Stimulated activated CD4-positive, alpha-beta T cell treated with anti-CD3 and anti-CD28 coated beads, Interleukin-12 subunit alpha, Interleukin-12 subunit beta, amount 100 ng/mL, for 4 hours (primary cell): Measurements from ENCODE around the gene RPAP3.

ENCODE experiments used
- DNase-seq: peaks from one replicate; pipeline ENCODE4 v3.0.0-alpha.2; 2020

The RPAP3 gene, protein sequence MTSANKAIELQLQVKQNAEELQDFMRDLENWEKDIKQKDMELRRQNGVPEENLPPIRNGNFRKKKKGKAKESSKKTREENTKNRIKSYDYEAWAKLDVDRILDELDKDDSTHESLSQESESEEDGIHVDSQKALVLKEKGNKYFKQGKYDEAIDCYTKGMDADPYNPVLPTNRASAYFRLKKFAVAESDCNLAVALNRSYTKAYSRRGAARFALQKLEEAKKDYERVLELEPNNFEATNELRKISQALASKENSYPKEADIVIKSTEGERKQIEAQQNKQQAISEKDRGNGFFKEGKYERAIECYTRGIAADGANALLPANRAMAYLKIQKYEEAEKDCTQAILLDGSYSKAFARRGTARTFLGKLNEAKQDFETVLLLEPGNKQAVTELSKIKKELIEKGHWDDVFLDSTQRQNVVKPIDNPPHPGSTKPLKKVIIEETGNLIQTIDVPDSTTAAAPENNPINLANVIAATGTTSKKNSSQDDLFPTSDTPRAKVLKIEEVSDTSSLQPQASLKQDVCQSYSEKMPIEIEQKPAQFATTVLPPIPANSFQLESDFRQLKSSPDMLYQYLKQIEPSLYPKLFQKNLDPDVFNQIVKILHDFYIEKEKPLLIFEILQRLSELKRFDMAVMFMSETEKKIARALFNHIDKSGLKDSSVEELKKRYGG

DNA sequence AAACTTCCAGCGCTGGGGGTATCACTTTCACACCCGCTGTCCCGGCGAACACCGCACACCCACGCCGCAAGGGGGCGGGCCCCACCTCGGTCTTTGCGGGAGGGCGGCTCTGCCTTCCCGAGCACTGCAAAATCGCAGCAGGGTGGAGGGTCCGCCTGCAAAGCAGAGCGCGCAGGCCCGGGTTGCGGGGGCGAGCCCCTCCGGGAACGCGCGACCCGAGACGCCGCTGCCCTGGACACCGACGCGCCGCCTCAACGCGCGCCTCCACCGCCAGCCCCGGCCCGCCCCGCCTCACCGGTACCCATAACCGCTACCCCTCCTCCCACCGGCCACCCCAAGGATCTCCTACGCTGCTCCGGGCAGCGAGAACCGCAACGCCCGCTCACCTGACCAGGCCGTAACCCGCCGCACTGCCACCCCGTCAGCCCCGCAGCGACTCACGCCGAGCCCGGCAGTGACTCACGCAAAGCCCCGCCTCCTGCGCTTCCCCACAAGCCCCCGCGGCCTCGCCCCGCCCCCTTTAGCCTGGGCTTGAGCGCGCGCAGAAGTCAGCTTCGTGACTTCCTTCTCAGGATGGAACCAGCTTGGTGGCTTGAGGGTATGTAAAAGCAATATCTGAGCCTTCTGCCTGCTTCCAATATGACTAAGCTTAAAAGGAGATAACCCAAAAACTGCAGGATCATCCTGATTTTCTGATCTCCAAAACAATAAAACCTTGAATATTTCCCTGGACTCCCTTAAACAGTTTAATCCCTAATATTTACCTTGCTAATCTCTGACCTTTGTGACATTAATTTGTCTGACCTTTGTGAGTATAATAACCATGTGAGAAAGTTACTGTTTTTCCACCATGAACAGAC lies at the start of gene RPAP3:
Gene RPAP3, minus strand, starts transcription at position 465 of the 860 bp plus-strand sequence. CDS start 3,190 bp downstream, outside the sequence.
- DNase-seq: peak; percentile 99

DNA sequence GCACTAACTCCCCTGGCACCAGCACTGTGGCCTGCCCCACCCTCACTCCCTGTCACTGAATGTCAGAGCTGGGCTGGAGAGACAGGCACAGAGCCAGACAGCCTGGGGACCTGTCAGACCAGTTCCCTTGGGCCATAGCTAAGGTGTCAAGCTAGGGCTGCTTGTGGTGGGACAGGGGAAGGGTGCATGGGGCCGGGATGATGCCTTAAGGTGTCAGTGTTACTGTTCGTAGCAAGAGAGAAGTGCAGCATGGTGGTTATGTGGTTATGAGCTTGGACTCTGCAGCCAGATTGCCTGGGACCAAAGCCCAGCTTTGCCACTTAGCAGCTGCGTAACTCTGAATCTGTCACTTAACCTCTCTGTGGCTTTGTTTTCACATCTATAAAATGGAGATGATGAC lies 49.1 kb upstream of the RPAP3 start:
- DNase-seq: no peak

DNA sequence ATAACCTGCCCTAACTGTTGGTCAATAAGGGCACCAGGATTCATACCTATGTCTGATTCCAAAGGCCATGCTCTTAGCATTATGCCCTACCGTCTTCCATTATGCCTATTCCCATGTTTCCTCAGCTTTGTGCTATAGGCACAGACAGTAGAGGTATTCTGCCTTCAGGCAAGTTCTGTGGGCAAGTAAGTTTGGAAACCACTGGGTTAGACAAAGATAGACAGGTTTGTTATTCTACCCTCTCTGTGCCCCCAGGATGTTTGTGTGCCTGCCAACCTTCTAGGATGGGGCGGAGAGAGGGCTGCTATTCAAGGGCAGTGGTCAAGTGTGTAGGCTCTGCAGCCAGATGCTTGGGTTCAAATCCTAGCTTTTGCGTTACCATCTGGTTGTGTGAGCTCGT lies 48.3 kb upstream of the RPAP3 start:
- no peak for DNase-seq

DNA sequence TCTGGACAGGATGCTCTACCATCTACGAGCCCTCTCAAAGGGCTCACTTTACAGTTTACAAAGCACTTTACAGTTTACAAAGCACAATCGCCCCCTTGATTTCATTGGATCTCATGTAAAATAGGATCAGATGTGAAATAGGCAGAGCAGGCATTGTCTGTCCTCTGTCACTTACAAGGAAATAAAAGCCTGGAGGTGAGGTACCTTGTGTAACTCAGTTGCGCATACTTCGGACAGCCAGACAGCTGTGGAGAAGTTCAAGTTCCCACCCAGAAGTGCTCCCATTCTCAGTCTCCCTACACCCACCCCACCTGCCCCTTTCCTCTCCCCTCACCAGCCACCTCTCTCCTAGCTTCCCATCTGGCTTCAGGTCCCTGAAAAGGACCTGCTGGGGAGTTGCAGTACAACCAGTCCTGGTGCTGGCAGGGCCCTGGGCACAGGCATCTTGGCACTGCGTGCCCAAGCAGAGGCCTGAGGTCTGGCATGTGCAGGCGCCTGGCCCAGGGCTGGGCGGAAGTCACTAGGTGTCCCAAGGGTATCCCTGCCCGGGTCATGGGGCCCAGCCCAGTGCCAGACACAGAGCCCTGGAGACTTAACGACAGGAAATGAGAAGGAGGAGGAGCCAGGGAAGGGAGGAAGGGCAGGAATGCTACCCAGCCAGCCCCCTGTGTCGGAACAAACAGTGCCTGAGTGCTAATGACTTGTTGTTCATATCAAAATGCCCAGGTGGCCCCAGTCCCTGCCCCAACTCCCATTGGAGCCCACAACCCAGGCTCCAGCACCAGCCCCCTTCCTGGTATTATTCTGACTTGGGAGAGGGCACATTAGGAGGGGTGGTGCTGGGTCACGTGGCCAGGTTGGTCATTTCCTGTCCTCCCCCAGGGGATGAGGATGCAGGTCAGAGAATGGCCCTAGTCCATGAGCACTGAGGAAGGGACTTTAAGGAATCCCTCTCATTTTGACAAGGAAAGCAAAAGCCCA lies 47.5 kb upstream of the RPAP3 start:
- DNase-seq: no peak

DNA sequence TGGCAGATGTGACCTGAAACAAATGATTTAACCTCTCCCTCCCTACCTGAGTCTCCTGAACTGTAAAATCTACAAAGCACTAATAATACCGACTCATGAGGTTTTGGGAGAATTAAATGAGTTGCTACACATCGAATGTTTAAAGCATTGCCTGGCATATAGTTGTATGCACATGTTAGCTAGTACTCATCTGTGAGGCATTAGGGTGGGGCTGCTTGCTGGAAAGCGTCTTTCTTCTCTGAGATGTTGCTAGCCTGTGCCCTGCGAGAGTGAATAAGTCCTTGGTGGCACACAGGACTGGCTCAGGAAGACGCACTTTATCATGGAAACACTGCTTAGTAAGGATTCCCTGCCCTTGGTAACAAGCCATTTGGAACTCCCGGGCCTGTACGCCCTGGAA lies 46.7 kb upstream of the RPAP3 start:
- no peak for DNase-seq

DNA sequence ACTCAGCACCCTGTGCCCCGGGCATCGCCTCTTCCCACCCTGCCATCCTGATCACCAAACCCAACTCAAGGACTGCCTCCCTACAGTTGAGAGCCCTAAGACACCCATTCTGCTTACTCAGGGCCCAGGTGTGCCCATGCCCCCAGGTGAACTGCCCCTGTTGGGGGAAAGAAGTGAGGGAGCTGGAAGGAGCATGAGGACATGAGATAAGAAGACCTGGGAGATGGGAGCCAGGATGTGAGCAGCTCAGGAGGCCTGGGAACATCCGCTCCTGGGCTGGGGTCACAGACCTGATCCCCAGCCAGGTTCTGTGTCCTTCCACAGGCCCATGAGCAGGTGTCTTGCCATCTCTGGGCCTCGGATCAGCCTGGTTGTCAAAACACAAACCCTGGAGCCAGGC lies 46.3 kb upstream of the RPAP3 start:
- no peak for DNase-seq

DNA sequence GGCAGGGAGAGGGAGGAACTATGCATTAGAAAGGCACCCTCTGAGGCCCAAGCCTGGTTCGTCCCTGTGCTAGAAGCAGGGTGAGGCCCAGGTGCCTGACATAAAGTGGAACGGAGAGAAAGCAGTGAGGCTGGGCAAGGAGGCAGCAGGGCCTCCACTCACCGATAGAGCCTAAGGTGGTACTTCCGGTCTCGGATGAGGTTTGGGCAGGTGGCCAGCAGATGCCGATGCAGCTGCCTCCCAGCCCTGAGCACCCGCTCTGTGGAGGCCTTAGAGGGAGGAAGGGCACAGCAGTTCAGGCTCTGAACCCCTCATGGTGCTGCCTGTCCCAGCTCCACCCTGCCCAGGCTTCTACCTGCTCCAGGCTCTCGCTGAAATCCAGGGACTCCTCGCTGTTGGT lies 45.7 kb upstream of the RPAP3 start:
- no peak for DNase-seq

DNA sequence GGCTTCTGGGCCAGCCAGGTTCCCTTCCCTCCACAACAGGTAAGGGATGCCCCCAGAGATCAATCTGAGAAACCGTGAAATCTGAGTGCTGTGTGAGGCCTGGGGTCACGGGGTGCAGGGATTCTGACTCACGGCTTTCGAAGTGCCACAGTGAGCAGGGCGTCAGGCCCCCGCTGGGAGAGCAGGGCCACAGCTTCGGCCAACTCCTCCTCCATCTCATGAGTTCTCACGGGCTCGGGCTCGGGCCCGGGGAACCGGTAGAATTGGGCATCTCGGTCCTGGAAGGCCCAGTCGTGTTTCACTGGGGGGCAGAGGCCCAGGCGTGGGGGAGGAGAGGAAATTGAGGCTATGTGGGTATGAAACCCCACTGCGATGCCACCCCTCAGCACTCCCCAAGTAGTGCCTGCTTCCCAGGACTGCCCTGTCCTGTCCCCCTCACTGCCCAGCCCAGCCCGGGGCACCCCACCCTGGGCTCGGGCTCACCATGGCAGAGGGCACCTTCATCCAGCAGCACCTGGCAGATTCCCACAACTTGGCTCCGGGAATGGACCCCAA lies 45.2 kb upstream of the RPAP3 start:
- no peak for DNase-seq

DNA sequence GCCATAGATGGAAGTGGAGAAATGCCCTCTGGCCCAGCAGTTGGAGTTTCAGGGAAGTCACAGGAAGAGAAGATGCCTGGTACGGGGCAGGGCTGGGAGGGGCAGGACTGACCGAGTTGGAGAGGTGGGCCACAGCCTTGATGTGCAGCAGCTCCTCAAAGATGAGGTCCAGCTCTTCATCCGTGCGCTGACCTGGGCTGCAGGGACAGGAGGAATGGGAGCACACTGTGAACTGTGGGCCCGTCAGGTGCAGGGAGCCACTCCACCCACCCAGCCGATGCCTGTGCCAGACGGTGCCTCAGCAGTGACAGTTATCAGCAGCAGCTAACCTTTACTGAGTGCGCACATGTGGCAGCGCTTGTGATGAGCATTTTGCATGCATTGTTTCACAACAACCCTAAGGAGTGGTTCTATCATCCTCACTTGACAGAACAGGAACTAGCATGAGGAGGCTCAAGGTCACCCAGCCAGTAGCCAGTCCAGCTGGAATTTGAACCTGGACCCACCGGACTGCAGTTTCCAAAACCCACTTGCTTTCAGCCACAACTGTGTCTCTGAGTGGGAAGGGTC lies 44.5 kb upstream of the RPAP3 start:
- no peak for DNase-seq

DNA sequence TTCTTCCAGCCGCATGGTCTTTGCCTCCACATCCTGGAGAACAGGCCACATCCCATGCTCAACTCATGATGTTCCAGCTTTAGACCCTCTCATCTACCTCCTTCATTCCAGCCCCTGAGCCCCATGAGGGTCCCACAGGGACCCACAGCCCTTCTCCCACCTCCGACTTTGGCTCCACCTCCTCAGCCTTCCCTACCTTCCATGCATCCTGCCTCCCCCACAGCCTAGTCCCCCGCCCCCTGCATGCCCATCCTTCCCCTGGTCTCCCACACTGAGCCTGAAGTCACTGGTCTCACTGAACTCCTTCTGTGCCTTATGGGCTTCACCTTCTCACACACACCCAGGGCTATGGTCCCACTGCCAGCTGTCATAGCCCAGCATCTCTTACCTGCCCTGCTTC lies 43.1 kb upstream of the RPAP3 start:
- DNase-seq: no peak

DNA sequence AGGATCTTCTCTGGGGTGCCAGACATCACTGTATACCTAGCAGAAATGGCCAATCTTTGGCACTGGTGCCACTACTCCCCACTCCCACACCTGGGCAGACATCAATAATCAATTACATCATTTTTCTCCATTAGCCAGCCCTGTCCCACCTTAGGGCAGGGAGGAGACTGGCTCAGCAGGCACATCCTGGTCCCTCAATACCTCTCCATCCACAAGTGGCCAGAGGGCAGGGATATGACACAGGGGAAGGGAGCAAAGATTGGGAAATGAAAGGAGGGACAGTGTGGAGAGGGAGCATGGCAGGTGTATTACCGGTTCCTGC lies 42.6 kb upstream of the RPAP3 start:
- no peak for DNase-seq

DNA sequence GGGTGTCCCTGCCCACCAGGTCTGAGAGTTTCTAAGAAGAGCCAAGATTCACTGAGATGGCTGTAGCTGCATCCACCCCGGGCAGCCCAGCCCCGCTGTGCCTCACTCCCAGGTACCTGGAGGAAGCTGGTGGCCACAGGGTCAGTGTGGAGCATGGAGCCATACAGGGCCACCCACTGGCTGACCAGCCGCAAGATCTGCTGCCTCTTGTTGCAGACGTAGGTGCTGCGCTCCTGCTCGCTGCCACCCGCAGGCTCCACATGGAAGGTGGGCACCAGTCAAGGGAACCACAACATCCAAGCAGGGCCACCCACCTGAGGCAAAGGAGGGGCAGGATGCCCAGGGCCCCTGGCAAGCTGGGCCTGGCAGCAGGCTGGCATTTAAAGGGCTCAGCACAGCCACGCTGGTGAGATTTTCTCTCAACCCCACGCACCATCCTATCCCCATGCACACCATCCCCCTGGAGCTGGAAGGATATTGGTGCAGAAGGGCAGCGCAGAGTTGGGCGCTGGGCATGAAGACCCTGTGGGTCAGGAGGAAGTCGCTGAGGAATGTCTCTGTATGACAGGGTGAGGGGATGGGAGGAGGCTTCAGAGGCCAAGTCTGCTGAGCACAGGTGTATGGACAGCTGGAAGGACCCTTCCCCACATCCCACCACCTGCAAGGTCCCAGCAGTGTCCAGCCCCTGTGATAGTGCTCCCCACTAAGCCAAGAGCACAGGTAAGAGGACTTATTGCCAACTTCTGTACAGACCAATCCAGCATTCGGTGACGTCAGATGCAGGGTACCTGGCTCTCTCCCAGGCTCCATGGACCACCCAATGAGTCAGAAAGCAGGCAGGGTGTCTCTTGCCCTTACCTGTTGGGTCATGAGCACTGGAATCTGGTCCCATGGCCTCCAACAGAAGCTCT lies 42.0 kb upstream of the RPAP3 start:
- no peak for DNase-seq

DNA sequence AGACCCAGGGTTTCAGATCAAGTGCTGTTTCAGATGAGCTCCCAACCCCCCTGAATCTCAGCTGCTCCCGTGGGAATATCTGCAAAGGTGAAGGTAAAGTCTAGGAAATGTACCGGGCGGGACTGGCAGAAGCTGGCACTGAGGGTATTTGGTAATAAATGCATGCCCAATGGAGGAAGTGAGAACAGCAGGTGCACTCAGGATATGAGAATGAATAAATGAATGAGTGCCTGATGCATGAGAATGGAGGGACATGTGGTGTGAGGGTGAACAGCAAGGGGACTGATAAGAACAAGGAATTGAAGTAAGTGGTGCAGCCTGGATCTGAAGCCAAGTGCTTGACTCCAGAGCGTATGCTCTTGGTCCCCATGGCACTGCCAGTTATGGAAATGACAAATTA lies 41.3 kb upstream of the RPAP3 start:
- no peak for DNase-seq

DNA sequence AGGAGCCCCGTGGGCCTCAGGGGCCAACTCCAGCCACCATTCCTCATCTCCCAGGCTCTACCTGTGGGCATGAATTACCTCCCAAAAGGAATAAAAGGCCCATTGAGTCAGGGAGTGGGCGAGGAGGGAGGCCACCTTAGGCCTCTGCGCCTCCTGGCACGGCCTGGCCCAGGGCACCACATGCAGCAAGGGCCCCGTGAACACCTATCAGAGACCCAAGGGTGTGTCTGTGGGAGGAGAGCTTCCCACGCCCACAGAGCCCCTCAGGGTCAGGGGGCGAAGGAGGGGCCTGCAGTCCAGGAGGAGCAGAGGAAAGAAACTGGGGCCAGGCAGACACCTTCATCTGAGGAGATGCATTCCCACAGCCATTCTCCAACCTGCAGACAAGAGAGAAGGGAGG lies 40.7 kb upstream of the RPAP3 start:
- DNase-seq: no peak

DNA sequence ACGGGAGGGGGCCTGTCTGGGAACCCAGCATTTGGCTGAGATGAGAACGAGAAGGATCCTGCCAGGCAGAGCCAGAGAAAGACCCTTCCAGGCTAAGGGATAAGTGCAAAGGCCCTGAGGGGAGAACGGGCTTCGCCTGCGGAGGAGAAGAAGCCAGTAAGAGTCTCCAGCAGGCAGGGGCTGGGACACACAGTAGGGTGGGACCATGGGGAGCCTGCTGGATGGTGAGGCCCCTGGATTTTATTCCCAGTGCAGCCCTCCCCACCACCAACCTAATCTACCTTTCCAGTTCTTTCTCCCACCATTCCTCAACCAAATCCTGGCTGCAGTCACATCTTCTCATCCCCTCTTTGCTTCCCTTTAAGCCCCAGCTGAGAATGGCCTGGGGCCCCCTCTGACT lies 40.2 kb upstream of the RPAP3 start:
- no peak for DNase-seq

DNA sequence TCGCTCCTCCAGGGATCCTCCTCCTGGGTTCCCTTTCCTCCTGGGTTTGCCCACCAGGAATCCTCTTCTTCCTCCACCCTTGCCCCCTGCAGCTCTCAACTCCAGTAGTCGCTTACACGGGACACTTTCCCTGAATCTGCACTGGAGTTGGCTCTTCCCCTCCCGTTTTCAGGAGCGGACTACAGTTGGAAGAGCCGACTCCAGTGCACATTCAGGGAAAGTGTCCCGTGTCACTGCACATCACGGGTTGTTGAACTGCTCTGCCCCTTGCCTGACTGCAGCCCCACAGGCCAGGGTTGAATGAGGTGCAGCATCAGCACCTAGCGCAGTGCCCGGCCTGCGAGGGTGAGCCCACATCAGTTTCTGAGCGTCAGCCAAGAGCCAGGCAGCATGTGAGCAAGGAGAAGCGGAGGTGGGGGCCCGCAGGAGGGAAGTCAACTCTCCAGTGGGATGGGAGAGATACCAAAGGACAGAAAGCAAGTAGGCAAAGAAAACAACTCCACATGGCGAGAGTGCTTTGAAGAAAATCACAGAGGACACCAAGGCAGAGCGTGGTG lies 39.7 kb upstream of the RPAP3 start:
- no peak for DNase-seq

DNA sequence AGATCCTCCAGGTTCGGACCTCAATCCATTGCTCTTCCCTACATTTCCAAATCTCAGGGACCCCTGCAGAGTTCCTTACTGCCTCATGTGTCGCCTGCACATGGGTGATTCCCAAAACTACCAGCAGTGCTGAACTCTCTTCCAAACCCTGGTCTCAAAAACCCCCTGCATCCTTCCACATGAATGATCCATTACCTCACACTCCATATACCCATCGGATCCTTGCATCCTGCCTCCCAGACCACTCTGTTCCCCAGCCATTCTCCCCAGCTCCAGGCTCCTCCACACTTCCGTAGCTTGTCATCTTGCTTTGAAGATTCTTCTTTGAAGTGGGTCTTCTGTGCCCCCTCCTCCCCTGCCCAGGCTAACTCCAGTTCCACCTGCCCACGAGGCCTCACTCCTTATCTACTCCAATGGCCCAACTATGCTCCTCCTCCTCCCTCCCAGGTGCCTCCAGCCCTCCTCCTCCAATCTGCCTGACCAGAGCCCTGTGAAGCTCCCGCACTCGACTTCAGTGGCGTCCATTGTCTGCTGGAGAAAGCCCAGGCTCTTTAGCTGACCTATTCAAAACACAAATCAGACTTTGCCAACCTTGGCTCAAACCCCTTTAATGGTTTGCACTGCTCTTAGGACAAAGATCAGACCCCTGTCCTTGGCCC lies 39.1 kb upstream of the RPAP3 start:
- DNase-seq: no peak

DNA sequence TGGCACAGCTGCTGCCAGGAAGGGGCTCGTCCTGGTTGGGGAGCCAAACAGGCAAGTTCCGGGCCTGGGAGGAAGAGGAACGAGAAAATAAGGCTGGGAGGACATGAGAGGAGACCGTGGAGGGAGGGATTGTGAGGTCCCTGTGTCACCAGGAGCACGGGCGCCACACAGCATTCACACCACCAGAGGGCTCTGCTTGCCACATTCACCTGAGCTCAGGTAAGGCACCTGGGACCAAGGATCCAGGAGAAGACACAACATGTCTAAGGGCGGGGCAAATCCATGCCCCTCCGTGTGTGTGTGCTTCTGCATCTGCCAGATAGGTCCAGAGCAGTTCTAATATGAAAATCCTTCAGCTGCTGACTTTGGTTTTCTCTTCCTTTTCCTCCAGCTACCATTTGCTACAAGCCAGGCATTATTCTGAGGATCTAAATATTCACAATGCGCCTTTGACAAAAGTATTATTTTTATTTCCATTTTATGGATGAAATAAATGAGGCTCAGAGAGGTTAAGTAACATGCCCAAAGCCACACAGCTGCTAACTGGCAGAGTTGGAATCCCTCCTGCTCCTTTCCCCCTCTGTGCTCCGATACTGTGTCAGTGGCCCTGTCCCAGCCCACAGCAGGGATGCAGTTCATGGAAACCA lies 38.3 kb upstream of the RPAP3 start:
- peak; percentile 58 for DNase-seq

DNA sequence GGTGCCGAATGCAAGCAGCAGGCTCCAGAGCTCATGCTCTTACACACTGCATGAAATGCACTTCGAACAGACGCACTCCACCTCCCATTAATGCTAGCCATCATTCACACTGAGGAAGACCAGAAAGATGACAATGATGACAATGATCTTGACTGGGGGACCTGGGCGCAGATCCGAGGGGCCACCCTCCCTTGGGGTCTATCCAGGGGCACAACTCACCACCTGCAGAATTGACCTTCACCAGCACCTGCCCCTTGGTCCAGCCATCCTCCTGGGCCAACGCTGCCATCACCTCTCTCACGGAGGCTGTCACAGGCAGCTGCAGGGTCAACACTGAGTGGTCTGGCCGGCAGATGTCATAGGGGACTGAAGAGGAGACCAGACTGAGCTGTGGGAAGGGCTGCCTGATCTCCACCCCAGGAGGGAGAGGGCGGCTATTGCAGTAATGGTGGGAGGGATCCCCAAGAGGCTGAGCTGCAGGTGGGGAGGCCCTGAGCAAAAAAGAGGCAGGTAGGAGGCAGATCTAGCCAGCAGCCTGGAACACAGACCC lies 37.6 kb upstream of the RPAP3 start:
- no peak for DNase-seq
